Endothelial cell of umbilical vein (primary cell): ENCODE results near the gene ARL3.
"Not testable (repeated sequence)": the region's sequence is repeated elsewhere in the genome, so short reads cannot be mapped to it uniquely, and the experiment has no call there.

Source experiments
- POLR2A ChIP-seq: IDR thresholded peaks from 2 replicates; pipeline ENCODE4 v1.6.1; 2012; ENCODE audit warnings: low read depth, mild to moderate bottlenecking, control low read depth, low read length
- POLR2AphosphoS5 ChIP-seq: IDR thresholded peaks from 2 replicates; pipeline ENCODE4 v1.6.1; 2012; ENCODE audit warnings: low read depth, mild to moderate bottlenecking, control low read depth, low read length, moderate library complexity; ENCODE audit not compliant: insufficient read depth
- TF ChIP-seq, protein P1 (sequence below), 2 donors: IDR thresholded peaks; 1 replicate in 1 of 2; 2 replicates in 1 of 2; pipeline ENCODE4 v1.5.1; 2011; ENCODE audit warnings: low read length in 2 of 2, mild to moderate bottlenecking in 2 of 2, moderate library complexity in 2 of 2, control low read depth in 1 of 2, inconsistent platforms in 1 of 2, low read depth in 1 of 2; ENCODE audit not compliant: insufficient read depth in 1 of 2; ENCODE audit errors: extremely low read depth in 1 of 2

DNA sequence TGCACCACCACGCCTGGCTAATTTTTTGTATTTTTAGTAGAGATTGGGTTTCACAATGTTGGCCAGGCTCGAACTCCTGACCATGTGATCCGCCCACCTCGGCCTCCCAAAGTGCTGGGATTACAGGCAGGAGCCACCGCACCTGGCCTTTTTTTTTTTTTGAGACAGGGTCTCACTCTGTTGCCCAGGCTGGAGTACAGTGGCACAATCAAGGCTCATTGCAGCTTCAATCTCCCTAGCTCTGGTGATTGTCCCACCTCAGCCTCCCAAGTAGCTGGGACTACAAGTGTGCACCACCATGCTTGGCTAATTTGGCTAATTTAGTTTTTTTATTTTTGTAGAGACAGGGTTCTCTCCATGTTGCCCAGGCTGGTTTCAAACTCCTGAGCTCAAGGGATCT, 28.1 kb upstream of the ARL3 start:
- TF ChIP-seq POLR2A, POLR2AphosphoS5: not testable (repeated sequence)
- TF ChIP-seq, protein P1, sequence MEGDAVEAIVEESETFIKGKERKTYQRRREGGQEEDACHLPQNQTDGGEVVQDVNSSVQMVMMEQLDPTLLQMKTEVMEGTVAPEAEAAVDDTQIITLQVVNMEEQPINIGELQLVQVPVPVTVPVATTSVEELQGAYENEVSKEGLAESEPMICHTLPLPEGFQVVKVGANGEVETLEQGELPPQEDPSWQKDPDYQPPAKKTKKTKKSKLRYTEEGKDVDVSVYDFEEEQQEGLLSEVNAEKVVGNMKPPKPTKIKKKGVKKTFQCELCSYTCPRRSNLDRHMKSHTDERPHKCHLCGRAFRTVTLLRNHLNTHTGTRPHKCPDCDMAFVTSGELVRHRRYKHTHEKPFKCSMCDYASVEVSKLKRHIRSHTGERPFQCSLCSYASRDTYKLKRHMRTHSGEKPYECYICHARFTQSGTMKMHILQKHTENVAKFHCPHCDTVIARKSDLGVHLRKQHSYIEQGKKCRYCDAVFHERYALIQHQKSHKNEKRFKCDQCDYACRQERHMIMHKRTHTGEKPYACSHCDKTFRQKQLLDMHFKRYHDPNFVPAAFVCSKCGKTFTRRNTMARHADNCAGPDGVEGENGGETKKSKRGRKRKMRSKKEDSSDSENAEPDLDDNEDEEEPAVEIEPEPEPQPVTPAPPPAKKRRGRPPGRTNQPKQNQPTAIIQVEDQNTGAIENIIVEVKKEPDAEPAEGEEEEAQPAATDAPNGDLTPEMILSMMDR (IDR thresholded peaks at IDR 0.05; ENCODE audit: extremely low read depth in 1 of 2, insufficient read depth in 1 of 2, low read depth in 1 of 2, low read length in 2 of 2) = not testable (repeated sequence)
